Spleen (tissue), 11 donors: Measurements from ENCODE around the gene SEC24C. TPM values are rescaled to one million over a fixed set of nuclear protein-coding genes. Genes with fewer than 3 reads are reported as not detected.
A peak's percentile ranks its signal among the peaks of the same experiment; 100 is the strongest.

Experiments used
- DNase-seq: peaks from one replicate; pipeline ENCODE4 v3.0.0-alpha.2; 2020
- H3K27ac ChIP-seq, 8 donors: fragments of 200-600 bp; sonication (generic) in 7 of 8; 1 replicate in 4 of 8; 2 replicates in 4 of 8; pipeline versions ENCODE4 v1.5.0 to v1.8.0; 2016 to 2021; ENCODE audit warnings: inconsistent platforms in 4 of 8, mild to moderate bottlenecking in 4 of 8, moderate library complexity in 1 of 8
- H3K27me3 ChIP-seq, 7 donors: fragments of 200-600 bp; sonication (generic) in 6 of 7; replicated peaks in 1 of 7; 1 replicate in 4 of 7; 2 replicates in 3 of 7; pipeline versions ENCODE4 v1.5.0 to v1.8.0; 2016 to 2021; ENCODE audit warnings: inconsistent platforms in 3 of 7, mild to moderate bottlenecking in 1 of 7
- H3K36me3 ChIP-seq, 6 donors: fragments of 200-600 bp; sonication (generic) in 5 of 6; 1 replicate in 4 of 6; 2 replicates in 2 of 6; pipeline versions ENCODE4 v1.5.0 to v1.8.0; 2016 to 2021; ENCODE audit warnings: inconsistent platforms in 2 of 6
- H3K4me1 ChIP-seq, 6 donors: fragments of 200-600 bp; sonication (generic) in 5 of 6; 1 replicate in 3 of 6; 2 replicates in 3 of 6; pipeline versions ENCODE4 v1.5.0 to v1.8.0; 2016 to 2021; ENCODE audit warnings: inconsistent platforms in 3 of 6
- H3K4me3 ChIP-seq, 8 donors: fragments of 200-600 bp; sonication (generic) in 7 of 8; 1 replicate in 4 of 8; 2 replicates in 4 of 8; pipeline versions ENCODE4 v1.5.0 to v1.8.0; 2016 to 2021; ENCODE audit warnings: inconsistent platforms in 4 of 8, mild to moderate bottlenecking in 4 of 8, moderate library complexity in 2 of 8
- H3K9me3 ChIP-seq, 8 donors: fragments of 200-600 bp; sonication (generic) in 7 of 8; 1 replicate in 4 of 8; 2 replicates in 4 of 8; pipeline versions ENCODE4 v1.5.0 to v1.8.0; 2016 to 2021; ENCODE audit warnings: inconsistent platforms in 4 of 8
- POLR2A ChIP-seq, 3 donors: fragments of 450-650 bp; IDR thresholded peaks; one replicate each; pipeline ENCODE4 v1.5.1; 2017; ENCODE audit warnings: antibody characterized with exemption in 3 of 3, mild to moderate bottlenecking in 1 of 3
- POLR2AphosphoS5 ChIP-seq, 3 donors: sonication (generic); formaldehyde crosslinking; IDR thresholded peaks; one replicate each; pipeline ENCODE4 v1.5.1; 2017; ENCODE audit warnings: antibody characterized with exemption in 3 of 3
- WGBS, 5 donors: extraction: QIAGEN DNeasy Blood & Tissue Kit in 3 of 5; methylation state at CpG; one replicate each; pipeline versions ENCODE4 v1.1.5 to v1.1.7; 2013 to 2018; 5-methylcytosine and 5-hydroxymethylcytosine counted together
- intact Hi-C: fragments of 100-400 bp; cut with DNase I; formaldehyde crosslinking; loops from one replicate; pipeline ENCODE4 v1.15.0; 2023; ENCODE audit warnings: low total_unique reads
- polyA plus RNA-seq, 3 donors: library from polyadenylated mRNA; stranded (reverse); fragments of 200-250 nt; gene quantifications; one replicate each; pipeline ENCODE4 v1.2.1, GENCODE V29; 2013
- total RNA-seq, 7 donors: library from RNA; depleted of rRNA in 3 of 7; stranded (reverse); fragments of >200 nt in 3 of 7; fragmentation: NEBNext Ultra II Directional in 4 of 7; extraction: Animal tissue kit (Norgen Biotek cat#: 25700) in 4 of 7; gene quantifications; one replicate each; pipeline versions ENCODE4 v1.1.0 to v1.2.1, GENCODE V29; 2016 to 2021
- TF ChIP-seq, protein P1 (sequence below), 11 experiments: fragments of 200-600 bp in 7 of 11; fragments of 450-650 bp in 4 of 11; sonication (generic) in 4 of 11; IDR thresholded peaks in 8 of 11; conservative IDR thresholded peaks in 3 of 11; 1 replicate in 7 of 11; 2 replicates in 4 of 11; pipeline versions ENCODE4 v1.4.0 to v1.8.0; 2016 to 2021; ENCODE audit warnings: antibody characterized with exemption in 11 of 11, inconsistent platforms in 4 of 11, mild to moderate bottlenecking in 1 of 11
- donor health status: healthy with polysubstance abuse.
- donor health status: DM: no; HTN: no; CAD: no; lungs with moderate emphysema.
- donor health status: DM: no; HTN: no; CAD: no.
- donor health status: Bipolar disorder and iron deficiency.
- donor health status: healthy.
- donor health status: DM: no; HTN: no; CAD: no.
- donor health status: DM: yes; HTN: yes; CAD: no.

SEC24C gene
- total and polyA plus RNA-seq, 10 donors, result 20.4 to 75.6 (median 62.4) TPM

DNA sequence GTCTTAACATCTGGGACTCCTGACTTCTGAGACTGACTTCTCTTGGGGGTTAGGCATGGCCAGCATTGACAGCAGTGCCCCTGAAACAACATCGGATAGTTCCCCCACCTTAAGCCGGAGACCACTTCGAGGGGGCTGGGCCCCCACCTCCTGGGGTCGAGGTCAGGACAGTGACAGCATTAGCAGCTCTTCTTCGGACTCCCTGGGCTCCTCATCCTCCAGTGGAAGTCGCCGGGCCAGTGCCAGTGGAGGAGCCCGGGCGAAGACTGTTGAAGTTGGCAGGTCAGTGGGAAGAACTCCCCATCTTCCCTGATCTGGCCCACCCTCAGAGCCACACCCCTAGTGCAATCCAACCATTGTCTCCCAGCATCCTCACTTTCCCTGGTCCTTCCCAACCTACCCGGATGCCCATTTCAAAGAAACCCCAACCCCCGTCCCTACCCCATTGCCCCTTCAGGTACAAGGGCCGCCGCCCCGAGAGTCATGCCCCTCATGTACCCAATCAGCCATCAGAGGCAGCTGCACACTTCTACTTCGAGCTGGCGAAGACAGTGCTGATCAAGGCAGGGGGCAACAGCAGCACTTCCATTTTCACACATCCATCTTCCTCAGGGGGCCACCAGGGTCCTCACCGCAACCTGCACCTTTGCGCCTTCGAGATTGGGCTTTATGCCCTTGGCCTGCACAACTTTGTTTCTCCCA, 53.3 kb downstream of the SEC24C start:
- H3K27me3 ChIP-seq, result no peaks in the 10 kb centered on the region
- TF ChIP-seq POLR2A (IDR thresholded peaks at IDR 0.05), result no peak
- peak; percentile 2 to 65 (median 49) for TF ChIP-seq POLR2AphosphoS5 (IDR thresholded peaks at IDR 0.05)
- H3K27ac ChIP-seq, result peak overlapping the region in 2 of 8 donors; percentile 26 to 54
- 89 to 94% (median 93%) methylated on average over 19 of the region's 19 CpGs for WGBS, 5 donors
- H3K36me3 ChIP-seq, result peaks cover 4 to 100% (median 98%) of the 10 kb centered on the region in 6 donors
- no peaks in the 10 kb centered on the region for H3K9me3 ChIP-seq
- H3K4me3 ChIP-seq, result no peak overlapping the region
- no peak for DNase-seq
- intact Hi-C loops, result no loop called here
- H3K4me1 ChIP-seq, result peaks cover 0 to 7% (median 0%) of the 10 kb centered on the region in 6 donors

DNA sequence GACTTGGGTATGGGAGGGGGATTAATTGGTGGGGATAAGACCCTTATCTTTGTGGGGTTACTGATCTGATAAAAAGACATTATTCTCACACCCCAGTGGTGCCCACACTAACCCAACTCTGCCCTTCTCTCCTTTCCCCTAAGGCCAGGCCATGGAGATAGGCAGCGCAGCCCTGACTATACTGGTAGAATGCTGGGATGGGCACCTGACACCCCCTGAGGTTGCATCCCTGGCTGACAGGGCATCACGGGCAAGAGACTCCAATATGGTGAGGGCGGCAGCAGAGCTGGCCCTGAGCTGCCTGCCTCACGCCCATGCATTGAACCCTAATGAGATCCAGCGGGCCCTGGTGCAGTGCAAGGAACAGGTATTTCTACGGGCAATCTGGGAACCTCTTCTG, 53.9 kb downstream of the SEC24C start:
- WGBS, 5 donors, result 93 to 98% (median 96%) methylated on average over 6 of the region's 6 CpGs
- DNase-seq, result no peak

DNA sequence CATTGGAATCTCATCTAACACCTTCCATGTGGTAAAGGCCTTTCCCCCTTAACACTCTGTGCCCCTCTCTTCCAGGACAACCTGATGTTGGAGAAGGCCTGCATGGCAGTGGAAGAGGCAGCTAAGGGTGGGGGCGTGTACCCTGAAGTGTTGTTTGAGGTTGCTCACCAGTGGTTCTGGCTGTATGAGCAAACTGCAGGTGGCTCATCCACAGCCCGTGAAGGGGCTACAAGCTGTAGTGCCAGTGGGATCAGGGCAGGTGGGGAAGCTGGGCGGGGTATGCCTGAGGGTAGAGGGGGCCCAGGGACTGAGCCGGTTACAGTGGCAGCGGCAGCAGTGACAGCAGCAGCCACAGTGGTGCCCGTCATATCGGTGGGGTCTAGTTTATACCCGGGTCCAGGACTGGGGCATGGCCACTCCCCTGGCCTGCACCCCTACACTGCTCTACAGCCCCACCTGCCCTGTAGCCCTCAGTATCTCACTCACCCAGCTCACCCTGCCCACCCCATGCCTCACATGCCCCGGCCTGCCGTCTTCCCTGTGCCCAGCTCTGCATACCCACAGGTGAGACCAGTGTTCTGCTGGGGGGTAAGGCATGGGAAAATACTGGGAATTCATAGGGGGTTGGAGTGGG, 54.9 kb downstream of the SEC24C start:
- WGBS, 5 donors, result 84 to 94% (median 88%) methylated on average over 7 to 10 of the region's 10 CpGs
- H3K9me3 ChIP-seq, result no peaks in the 10 kb centered on the region
- no peak overlapping the region for H3K4me3 ChIP-seq
- peak; percentile 74 for DNase-seq
- H3K36me3 ChIP-seq, result peaks cover under 1 to 100% (median 98%) of the 10 kb centered on the region in 6 donors
- H3K27ac ChIP-seq, result peak overlapping the region in 1 of 8 donors; percentile 27
- intact Hi-C loops, result no loop called here
- H3K4me1 ChIP-seq, result peaks cover 0 to 19% (median 6%) of the 10 kb centered on the region in 6 donors
- no peaks in the 10 kb centered on the region for H3K27me3 ChIP-seq
- TF ChIP-seq POLR2A (IDR thresholded peaks at IDR 0.05) (peak in 1 of 3 donors; percentile 8), POLR2AphosphoS5 (IDR thresholded peaks at IDR 0.05) (peak; percentile 53 to 82 (median 58))
- TF ChIP-seq, protein P1, sequence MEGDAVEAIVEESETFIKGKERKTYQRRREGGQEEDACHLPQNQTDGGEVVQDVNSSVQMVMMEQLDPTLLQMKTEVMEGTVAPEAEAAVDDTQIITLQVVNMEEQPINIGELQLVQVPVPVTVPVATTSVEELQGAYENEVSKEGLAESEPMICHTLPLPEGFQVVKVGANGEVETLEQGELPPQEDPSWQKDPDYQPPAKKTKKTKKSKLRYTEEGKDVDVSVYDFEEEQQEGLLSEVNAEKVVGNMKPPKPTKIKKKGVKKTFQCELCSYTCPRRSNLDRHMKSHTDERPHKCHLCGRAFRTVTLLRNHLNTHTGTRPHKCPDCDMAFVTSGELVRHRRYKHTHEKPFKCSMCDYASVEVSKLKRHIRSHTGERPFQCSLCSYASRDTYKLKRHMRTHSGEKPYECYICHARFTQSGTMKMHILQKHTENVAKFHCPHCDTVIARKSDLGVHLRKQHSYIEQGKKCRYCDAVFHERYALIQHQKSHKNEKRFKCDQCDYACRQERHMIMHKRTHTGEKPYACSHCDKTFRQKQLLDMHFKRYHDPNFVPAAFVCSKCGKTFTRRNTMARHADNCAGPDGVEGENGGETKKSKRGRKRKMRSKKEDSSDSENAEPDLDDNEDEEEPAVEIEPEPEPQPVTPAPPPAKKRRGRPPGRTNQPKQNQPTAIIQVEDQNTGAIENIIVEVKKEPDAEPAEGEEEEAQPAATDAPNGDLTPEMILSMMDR (IDR thresholded peaks at IDR 0.05 in 8 of 11, conservative IDR thresholded peaks at IDR 0.05 in 3 of 11), result no peak

More for the DNA sequence above, 53.9 kb downstream of the SEC24C start:
- Histone ChIP-seq H3K4me1 (peaks cover 0 to 10% (median 0%) of the 10 kb centered on the region in 6 donors), H3K4me3 (no peak overlapping the region), H3K9me3 (no peaks in the 10 kb centered on the region), H3K27me3 (no peaks in the 10 kb centered on the region), H3K27ac (peak overlapping the region in 1 of 8 donors; percentile 17), H3K36me3 (peaks cover 4 to 100% (median 98%) of the 10 kb centered on the region in 6 donors)
- TF ChIP-seq POLR2AphosphoS5 (IDR thresholded peaks at IDR 0.05), result peak; percentile 50 to 73 (median 53)
- no peak for TF ChIP-seq POLR2A (IDR thresholded peaks at IDR 0.05)
- TF ChIP-seq, protein P1 (IDR thresholded peaks at IDR 0.05 in 8 of 11, conservative IDR thresholded peaks at IDR 0.05 in 3 of 11), result no peak
- intact Hi-C loops, result no loop called here

DNA sequence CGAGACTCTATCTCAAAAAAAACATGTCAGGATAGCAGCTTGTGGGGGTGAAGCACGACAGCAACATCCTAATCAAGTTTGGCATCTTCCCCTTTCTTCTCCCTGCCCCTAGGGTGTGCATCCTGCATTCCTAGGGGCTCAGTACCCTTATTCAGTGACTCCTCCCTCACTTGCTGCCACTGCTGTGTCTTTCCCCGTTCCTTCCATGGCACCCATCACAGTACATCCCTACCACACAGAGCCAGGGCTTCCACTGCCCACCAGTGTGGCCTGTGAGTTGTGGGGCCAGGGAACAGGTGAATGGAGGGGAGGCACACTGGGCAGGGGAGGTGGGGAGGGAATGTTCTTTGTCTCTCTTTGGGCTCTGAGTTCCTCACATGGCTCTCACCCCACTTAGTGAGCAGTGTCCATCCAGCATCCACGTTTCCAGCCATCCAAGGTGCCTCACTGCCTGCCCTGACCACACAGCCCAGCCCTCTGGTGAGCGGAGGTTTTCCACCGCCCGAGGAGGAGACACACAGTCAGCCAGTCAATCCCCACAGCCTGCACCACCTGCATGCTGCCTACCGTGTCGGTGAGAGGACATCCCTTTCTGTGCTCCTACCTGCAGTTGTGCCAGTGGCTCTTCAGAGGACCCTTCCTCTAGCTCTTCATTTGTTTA, 55.9 kb downstream of the SEC24C start:
- WGBS, 5 donors, result 78 to 89% (median 84%) methylated on average over 9 of the region's 9 CpGs
- H3K36me3 ChIP-seq, result peaks cover 0 to 100% (median 99%) of the 10 kb centered on the region in 6 donors
- no peaks in the 10 kb centered on the region for H3K27me3 ChIP-seq
- no peak for TF ChIP-seq POLR2A (IDR thresholded peaks at IDR 0.05)
- peak; percentile 58 to 79 (median 60) for TF ChIP-seq POLR2AphosphoS5 (IDR thresholded peaks at IDR 0.05)
- TF ChIP-seq, protein P1 (IDR thresholded peaks at IDR 0.05 in 8 of 11, conservative IDR thresholded peaks at IDR 0.05 in 3 of 11), result no peak
- intact Hi-C loops, result no loop called here
- no peak for DNase-seq
- H3K4me3 ChIP-seq, result no peak overlapping the region
- H3K4me1 ChIP-seq, result peaks cover 0 to 29% (median 11%) of the 10 kb centered on the region in 6 donors
- H3K27ac ChIP-seq, result peak overlapping the region in 1 of 8 donors; percentile 45
- H3K9me3 ChIP-seq, result no peaks in the 10 kb centered on the region
